Sigmoid colon (tissue), 7 donors: Measurements from ENCODE around the gene KCNQ1OT1. TPM values are rescaled to one million over a fixed set of nuclear protein-coding genes. Genes with fewer than 3 reads are reported as not detected.

ENCODE experiments used
- DNase-seq: peaks from one replicate; pipeline ENCODE4 v3.0.0-alpha.2; 2019
- H3K27ac ChIP-seq, 4 donors: fragments of 200-600 bp; sonication (generic); one replicate each; pipeline ENCODE4 v1.5.1; 2016 to 2019; ENCODE audit warnings: mild to moderate bottlenecking in 1 of 4
- H3K27me3 ChIP-seq, 3 donors: fragments of 200-600 bp; sonication (generic); one replicate each; pipeline ENCODE4 v1.5.1; 2019; ENCODE audit warnings: mild to moderate bottlenecking in 1 of 3
- H3K36me3 ChIP-seq, 4 donors: fragments of 200-600 bp; sonication (generic); one replicate each; pipeline ENCODE4 v1.5.1; 2016 to 2019
- H3K4me1 ChIP-seq, 4 donors: fragments of 200-600 bp; sonication (generic); one replicate each; pipeline ENCODE4 v1.5.1; 2017 to 2019
- H3K4me3 ChIP-seq, 4 donors: fragments of 200-600 bp; sonication (generic); one replicate each; pipeline ENCODE4 v1.5.1; 2017 to 2019; ENCODE audit warnings: mild to moderate bottlenecking in 2 of 4, moderate library complexity in 1 of 4
- H3K9me3 ChIP-seq, 4 donors: fragments of 200-600 bp in 3 of 4; sonication (generic) in 3 of 4; one replicate each; pipeline versions ENCODE4 v1.5.1 to v1.6.1; 2013 to 2019
- EP300 ChIP-seq, 4 donors: sonication (generic); formaldehyde crosslinking; IDR thresholded peaks; one replicate each; pipeline ENCODE4 v1.6.1; 2017; ENCODE audit warnings: antibody characterized with exemption in 4 of 4
- POLR2A ChIP-seq, 2 donors: fragments of 450-650 bp; IDR thresholded peaks; one replicate each; pipeline ENCODE4 v1.6.1; 2016; ENCODE audit warnings: antibody characterized with exemption in 2 of 2, mild to moderate bottlenecking in 2 of 2, moderate library complexity in 2 of 2
- POLR2AphosphoS5 ChIP-seq, 4 donors: sonication (generic); formaldehyde crosslinking; IDR thresholded peaks; one replicate each; pipeline ENCODE4 v1.6.1; 2017; ENCODE audit warnings: antibody characterized with exemption in 4 of 4
- WGBS, 2 donors: extraction: QIAGEN DNeasy Blood & Tissue Kit; methylation state at CpG; one replicate each; pipeline ENCODE4 v1.1.7; 2013; 5-methylcytosine and 5-hydroxymethylcytosine counted together
- intact Hi-C: fragments of 100-400 bp; cut with DNase I; formaldehyde crosslinking; loops from one replicate; pipeline ENCODE4 v1.15.1; 2023
- polyA plus RNA-seq, 3 donors: library from polyadenylated mRNA; stranded (reverse); fragments of 200-250 nt; gene quantifications; one replicate each; pipeline ENCODE4 v1.2.3, GENCODE V29; 2013
- total RNA-seq, 4 donors: library from RNA; depleted of rRNA; stranded (reverse); fragments of >200 nt; gene quantifications; one replicate each; pipeline ENCODE4 v1.1.0, GENCODE V29; 2016
- TF ChIP-seq, protein P1 (sequence below), 4 experiments: fragments of 450-650 bp in 3 of 4; fragments of 200-600 bp in 1 of 4; IDR thresholded peaks; one replicate each; pipeline ENCODE4 v1.5.1; 2016 to 2019; ENCODE audit warnings: antibody characterized with exemption in 4 of 4, mild to moderate bottlenecking in 3 of 4, moderate library complexity in 2 of 4
- donor health status: healthy with polysubstance abuse.
- donor health status: Bipolar disorder and iron deficiency.
- donor health status: healthy.

KCNQ1OT1 gene
- total and polyA plus RNA-seq, 7 donors: under 0.01 to 3.6 (median 0.99) TPM

GRCh38 chr11:2715716-2716350 lies 16.0 kb upstream of the KCNQ1OT1 start:
- H3K9me3 ChIP-seq: no peaks in the 10 kb centered on the region
- H3K27ac ChIP-seq: no peak overlapping the region
- no peak overlapping the region for H3K4me3 ChIP-seq
- no peaks in the 10 kb centered on the region for H3K27me3 ChIP-seq
- peaks cover 0 to 18% (median 0%) of the 10 kb centered on the region in 4 donors for H3K4me1 ChIP-seq
- DNase-seq: no peak
- no peaks in the 10 kb centered on the region for H3K36me3 ChIP-seq
- intact Hi-C loops: no loop called here
- TF ChIP-seq EP300 (IDR thresholded peaks at IDR 0.05) (no peak), POLR2AphosphoS5 (IDR thresholded peaks at IDR 0.05) (no peak), POLR2A (IDR thresholded peaks at IDR 0.05) (no peak)
- TF ChIP-seq, protein P1, sequence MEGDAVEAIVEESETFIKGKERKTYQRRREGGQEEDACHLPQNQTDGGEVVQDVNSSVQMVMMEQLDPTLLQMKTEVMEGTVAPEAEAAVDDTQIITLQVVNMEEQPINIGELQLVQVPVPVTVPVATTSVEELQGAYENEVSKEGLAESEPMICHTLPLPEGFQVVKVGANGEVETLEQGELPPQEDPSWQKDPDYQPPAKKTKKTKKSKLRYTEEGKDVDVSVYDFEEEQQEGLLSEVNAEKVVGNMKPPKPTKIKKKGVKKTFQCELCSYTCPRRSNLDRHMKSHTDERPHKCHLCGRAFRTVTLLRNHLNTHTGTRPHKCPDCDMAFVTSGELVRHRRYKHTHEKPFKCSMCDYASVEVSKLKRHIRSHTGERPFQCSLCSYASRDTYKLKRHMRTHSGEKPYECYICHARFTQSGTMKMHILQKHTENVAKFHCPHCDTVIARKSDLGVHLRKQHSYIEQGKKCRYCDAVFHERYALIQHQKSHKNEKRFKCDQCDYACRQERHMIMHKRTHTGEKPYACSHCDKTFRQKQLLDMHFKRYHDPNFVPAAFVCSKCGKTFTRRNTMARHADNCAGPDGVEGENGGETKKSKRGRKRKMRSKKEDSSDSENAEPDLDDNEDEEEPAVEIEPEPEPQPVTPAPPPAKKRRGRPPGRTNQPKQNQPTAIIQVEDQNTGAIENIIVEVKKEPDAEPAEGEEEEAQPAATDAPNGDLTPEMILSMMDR (IDR thresholded peaks at IDR 0.05): no peak
- 94 to 96% methylated on average over 15 of the region's 15 CpGs for WGBS, 2 donors

DNA sequence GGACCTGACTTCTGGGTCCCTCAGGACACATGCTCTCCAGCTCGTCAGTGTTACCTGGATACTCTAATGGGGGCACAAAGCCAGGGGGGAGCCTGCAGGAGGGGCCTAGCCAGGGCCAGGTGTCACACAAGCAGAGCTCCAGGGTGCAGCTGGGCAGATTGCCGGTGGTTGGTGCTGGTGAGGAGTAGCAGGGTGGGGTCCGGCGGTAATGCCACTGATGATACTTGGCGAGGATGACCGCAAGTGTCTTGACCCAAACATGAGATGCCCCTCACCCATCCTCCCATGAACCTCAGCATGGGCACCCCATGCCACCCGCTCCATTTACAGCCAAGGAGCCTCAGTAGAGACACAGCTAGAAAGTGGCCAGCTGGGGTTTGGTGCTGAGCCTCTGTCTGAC lies 15.1 kb upstream of the KCNQ1OT1 start:
- no peaks in the 10 kb centered on the region for H3K9me3 ChIP-seq
- 95% methylated on average over 7 of the region's 7 CpGs for whole genome bisulfite sequencing, 2 donors
- intact Hi-C loops: no loop called here
- peaks cover 0 to 20% (median 3%) of the 10 kb centered on the region in 4 donors for H3K4me1 ChIP-seq
- no peak overlapping the region for H3K27ac ChIP-seq
- DNase-seq: no peak
- H3K27me3 ChIP-seq: no peaks in the 10 kb centered on the region
- TF ChIP-seq, protein P1 (IDR thresholded peaks at IDR 0.05): no peak
- TF ChIP-seq POLR2AphosphoS5 (IDR thresholded peaks at IDR 0.05) (no peak), EP300 (IDR thresholded peaks at IDR 0.05) (no peak), POLR2A (IDR thresholded peaks at IDR 0.05) (no peak)
- H3K36me3 ChIP-seq: no peaks in the 10 kb centered on the region
- H3K4me3 ChIP-seq: no peak overlapping the region

DNA sequence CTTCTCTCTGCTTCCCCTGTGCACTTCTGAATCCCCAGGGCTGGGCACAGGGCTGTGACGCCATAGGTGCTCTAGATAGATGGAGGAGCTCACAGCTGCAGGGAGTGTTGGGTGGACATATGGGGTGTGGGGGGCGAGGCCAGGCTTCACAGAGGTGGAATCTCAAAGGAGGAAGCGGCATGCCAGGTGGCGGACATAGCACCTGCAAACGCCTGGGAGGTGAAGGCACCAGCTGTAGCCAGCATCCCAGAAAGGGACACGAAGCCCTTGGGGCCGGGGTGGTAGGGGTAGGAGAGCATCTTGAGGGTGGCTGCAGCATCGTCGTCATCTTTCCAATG lies 14.6 kb upstream of the KCNQ1OT1 start:
- DNase-seq: no peak
- Histone ChIP-seq H3K36me3 (no peaks in the 10 kb centered on the region), H3K27ac (no peak overlapping the region), H3K4me1 (peaks cover 0 to 24% (median 7%) of the 10 kb centered on the region in 4 donors), H3K27me3 (no peaks in the 10 kb centered on the region), H3K9me3 (no peaks in the 10 kb centered on the region), H3K4me3 (no peak overlapping the region)
- intact Hi-C loops: no loop called here
- WGBS, 2 donors: 91 to 92% methylated on average over 9 of the region's 9 CpGs
- TF ChIP-seq POLR2A (IDR thresholded peaks at IDR 0.05) (no peak), POLR2AphosphoS5 (IDR thresholded peaks at IDR 0.05) (no peak), EP300 (IDR thresholded peaks at IDR 0.05) (no peak)
- TF ChIP-seq, protein P1 (IDR thresholded peaks at IDR 0.05): no peak

- H3K4me1 ChIP-seq: peaks cover 0 to 30% (median 13%) of the 10 kb centered on the region in 4 donors
- no peak for DNase-seq
- H3K36me3 ChIP-seq: no peaks in the 10 kb centered on the region
- H3K4me3 ChIP-seq: no peak overlapping the region
- no peaks in the 10 kb centered on the region for H3K27me3 ChIP-seq
- WGBS, 2 donors: 94 to 95% methylated on average over 26 of the region's 26 CpGs
- TF ChIP-seq, protein P1 (IDR thresholded peaks at IDR 0.05): no peak
- no peak for TF ChIP-seq POLR2AphosphoS5 (IDR thresholded peaks at IDR 0.05)
- peak overlapping the region in 1 of 4 donors; percentile 56 for H3K27ac ChIP-seq
- intact Hi-C loops: no loop called here
- H3K9me3 ChIP-seq: no peaks in the 10 kb centered on the region
These were observed 14.1 kb upstream of the KCNQ1OT1 start for GRCh38 chr11:2713661-2714462.
